Keratinocyte (primary cell): ENCODE results near the gene MYBPC3. TPM values are rescaled to one million over a fixed set of nuclear protein-coding genes. Genes with fewer than 3 reads are reported as not detected.

Source experiments
- DNase-seq: peaks from one replicate; pipeline ENCODE4 v3.0.0-alpha.2; 2011; ENCODE audit warnings: low read depth, missing footprints, low spot score
- FAIRE-seq: peaks from 2 replicates; lab custom pipeline; 2011; peaks lifted over from hg19 to GRCh38; lab: Jason Lieb, UNC
- H2AFZ ChIP-seq: 2 replicates; pipeline ENCODE4 v1.6.0; 2012; ENCODE audit warnings: low read length, control low read depth, inconsistent platforms; ENCODE audit not compliant: control insufficient read depth
- H3K27ac ChIP-seq: 2 replicates; pipeline ENCODE4 v1.5.1; 2011; ENCODE audit warnings: low read length; ENCODE audit not compliant: control insufficient read depth, insufficient read depth
- H3K27me3 ChIP-seq: 3 replicates; pipeline ENCODE4 v1.6.0; 2011; ENCODE audit warnings: low read length; ENCODE audit not compliant: control insufficient read depth, insufficient read depth; ENCODE audit errors: extremely low read depth
- H3K36me3 ChIP-seq, 2 experiments: 2 replicates in 1 of 2; 3 replicates in 1 of 2; pipeline ENCODE4 v1.5.1; 2011; ENCODE audit warnings: low read length in 2 of 2, mild to moderate bottlenecking in 1 of 2; ENCODE audit not compliant: control insufficient read depth in 2 of 2, insufficient read depth in 2 of 2; ENCODE audit errors: extremely low read depth in 1 of 2
- H3K4me1 ChIP-seq: 3 replicates; pipeline ENCODE4 v1.5.1; 2011; ENCODE audit warnings: low read length; ENCODE audit not compliant: control insufficient read depth, insufficient read depth; ENCODE audit errors: extremely low read depth
- H3K4me2 ChIP-seq: 3 replicates; pipeline ENCODE4 v1.6.0; 2011; ENCODE audit warnings: low read depth, low read length; ENCODE audit not compliant: control insufficient read depth, insufficient read depth; ENCODE audit errors: extremely low read depth
- H3K4me3 ChIP-seq, 3 experiments: fragments of 200-600 bp in 1 of 3; sonication (generic) in 1 of 3; 2 replicates in 2 of 3; 3 replicates in 1 of 3; pipeline ENCODE4 v1.5.1; 2011 to 2016; ENCODE audit warnings: low read length in 3 of 3, mild to moderate bottlenecking in 3 of 3, control low read depth in 2 of 3, inconsistent platforms in 1 of 3, low read depth in 1 of 3, mixed read lengths in 1 of 3, mixed run types in 1 of 3, moderate library complexity in 1 of 3; ENCODE audit not compliant: control insufficient read depth in 2 of 3, insufficient read depth in 2 of 3; ENCODE audit errors: extremely low read depth in 1 of 3
- H3K79me2 ChIP-seq: 2 replicates; pipeline ENCODE4 v1.6.0; 2012; ENCODE audit warnings: low read length; ENCODE audit not compliant: control insufficient read depth, insufficient read depth
- H3K9ac ChIP-seq: 3 replicates; pipeline ENCODE4 v1.6.0; 2011; ENCODE audit warnings: low read length; ENCODE audit not compliant: control insufficient read depth, insufficient read depth; ENCODE audit errors: extremely low read depth
- H3K9me1 ChIP-seq: 3 replicates; pipeline ENCODE4 v1.6.0; 2011; ENCODE audit warnings: low read length; ENCODE audit not compliant: control insufficient read depth, insufficient read depth; ENCODE audit errors: extremely low read depth
- H3K9me3 ChIP-seq: 2 replicates; pipeline ENCODE4 v1.5.1; 2012; ENCODE audit warnings: low read depth, low read length; ENCODE audit not compliant: control insufficient read depth
- H4K20me1 ChIP-seq: 3 replicates; pipeline ENCODE4 v1.6.0; 2011; ENCODE audit warnings: low read length; ENCODE audit not compliant: control insufficient read depth, insufficient read depth; ENCODE audit errors: extremely low read depth
- EZH2 ChIP-seq: IDR thresholded peaks from one replicate; pipeline ENCODE4 v1.6.1; 2012; ENCODE audit warnings: inconsistent platforms, mild to moderate bottlenecking, low read length, moderate library complexity
- dilution Hi-C: fragments of 300-500 bp; cut with MboI; formaldehyde crosslinking; loops from one replicate; pipeline ENCODE4 v1.7.0; 2020; ENCODE audit warnings: low sequenced_read_pairs; ENCODE audit not compliant: extremely low pct_ligation_motif_present
- polyA plus RNA-seq, 5 experiments: library from polyadenylated mRNA; depleted of rRNA in 3 of 5; stranded (reverse) in 3 of 5; stranded (forward) in 1 of 5; unstranded in 1 of 5; fragments of >200 nt; gene quantifications; 1 replicate in 1 of 5; 2 replicates in 3 of 5; 3 replicates in 1 of 5; pipeline versions ENCODE4 v1.2.1 to v1.2.3, GENCODE V29; 2011 to 2012; ENCODE audit warnings: missing spikeins in 2 of 5, low read depth in 1 of 5, low replicate concordance in 1 of 5
- TF ChIP-seq, protein P1 (sequence below), 3 experiments: IDR thresholded peaks in 1 of 3; conservative IDR thresholded peaks in 1 of 3; optimal IDR thresholded peaks in 1 of 3; 2 replicates in 2 of 3; 3 replicates in 1 of 3; pipeline versions ENCODE3 to v1.5.1; 2011; ENCODE audit warnings: low read length in 3 of 3, mild to moderate bottlenecking in 3 of 3, moderate library complexity in 2 of 3, control low read depth in 1 of 3, inconsistent platforms in 1 of 3; ENCODE audit not compliant: insufficient read depth in 2 of 3; ENCODE audit errors: extremely low read depth in 1 of 3

The MYBPC3 gene
- polyA plus RNA-seq, 1 donor (not counting 4 experiments of a cell fraction or from before 2014, with no cell fraction given), result not detected

DNA sequence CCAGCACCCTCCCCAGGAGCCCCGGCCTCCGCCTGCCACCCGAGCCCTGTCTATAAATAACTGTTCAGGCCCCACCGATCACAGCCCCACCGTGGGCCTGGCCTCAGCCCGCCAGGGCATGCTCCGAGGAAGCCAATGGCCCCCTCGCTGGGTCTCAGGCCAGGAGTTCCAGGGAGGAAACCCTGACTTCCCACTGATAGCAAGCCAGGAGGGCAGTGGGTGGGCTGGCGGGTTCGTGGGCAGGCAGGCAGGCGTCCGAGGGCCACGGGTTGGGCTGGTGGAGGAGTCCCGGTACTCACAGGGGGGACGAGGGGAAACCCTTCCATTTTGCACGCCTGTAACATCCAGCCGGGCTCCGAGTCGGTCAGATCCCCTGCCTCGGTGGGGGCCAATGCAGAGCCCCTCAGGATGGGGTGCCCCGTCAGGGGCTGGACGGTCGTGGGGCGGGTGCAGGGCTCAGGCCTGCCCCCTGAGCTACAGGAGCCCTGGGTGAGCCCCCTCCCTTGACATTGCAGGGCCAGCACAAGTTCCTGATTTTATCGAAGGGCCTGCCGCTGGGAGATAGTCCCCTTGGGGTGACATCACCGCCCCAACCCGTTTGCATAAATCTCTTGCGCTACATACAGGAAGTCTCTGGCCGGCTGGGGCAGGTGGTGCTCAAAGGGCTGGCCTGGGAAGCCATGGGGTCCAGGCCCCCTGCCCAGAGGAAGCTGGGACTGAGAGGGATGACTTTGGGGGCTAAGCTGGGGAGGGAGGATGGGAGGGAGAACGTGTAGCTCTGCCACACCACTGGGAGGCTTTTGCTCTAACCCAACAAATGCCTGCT is 25.7 kb upstream of the MYBPC3 start, which contains the start of gene SPI1:
Gene SPI1 (minus strand): TSS at position 538 of the 826 bp plus-strand sequence. CDS start 194 bp downstream, at position 344.
- no peaks in the 10 kb centered on the region for H3K27me3 ChIP-seq
- no peak within 1 kb of the TSS for H3K27ac ChIP-seq
- H3K9ac ChIP-seq, result no peak within 1 kb of the TSS
- no peaks in the 10 kb centered on the region for H3K9me1 ChIP-seq
- no peak within 1 kb of the TSS for H3K4me3 ChIP-seq
- dilution Hi-C loops, result no loop called here
- no peak within 1 kb of the TSS for H3K4me2 ChIP-seq
- DNase-seq (no peak), FAIRE-seq (no peak)
- H3K9me3 ChIP-seq, result no peaks in the 10 kb centered on the region
- no peaks in the 10 kb centered on the region for H3K79me2 ChIP-seq
- H4K20me1 ChIP-seq, result no peaks in the 10 kb centered on the region
- peaks cover 6% of the 10 kb centered on the region for H3K4me1 ChIP-seq
- no peaks in the 10 kb centered on the region for H3K36me3 ChIP-seq
- H2AFZ ChIP-seq, result no peak within 1 kb of the TSS
- TF ChIP-seq, protein P1, sequence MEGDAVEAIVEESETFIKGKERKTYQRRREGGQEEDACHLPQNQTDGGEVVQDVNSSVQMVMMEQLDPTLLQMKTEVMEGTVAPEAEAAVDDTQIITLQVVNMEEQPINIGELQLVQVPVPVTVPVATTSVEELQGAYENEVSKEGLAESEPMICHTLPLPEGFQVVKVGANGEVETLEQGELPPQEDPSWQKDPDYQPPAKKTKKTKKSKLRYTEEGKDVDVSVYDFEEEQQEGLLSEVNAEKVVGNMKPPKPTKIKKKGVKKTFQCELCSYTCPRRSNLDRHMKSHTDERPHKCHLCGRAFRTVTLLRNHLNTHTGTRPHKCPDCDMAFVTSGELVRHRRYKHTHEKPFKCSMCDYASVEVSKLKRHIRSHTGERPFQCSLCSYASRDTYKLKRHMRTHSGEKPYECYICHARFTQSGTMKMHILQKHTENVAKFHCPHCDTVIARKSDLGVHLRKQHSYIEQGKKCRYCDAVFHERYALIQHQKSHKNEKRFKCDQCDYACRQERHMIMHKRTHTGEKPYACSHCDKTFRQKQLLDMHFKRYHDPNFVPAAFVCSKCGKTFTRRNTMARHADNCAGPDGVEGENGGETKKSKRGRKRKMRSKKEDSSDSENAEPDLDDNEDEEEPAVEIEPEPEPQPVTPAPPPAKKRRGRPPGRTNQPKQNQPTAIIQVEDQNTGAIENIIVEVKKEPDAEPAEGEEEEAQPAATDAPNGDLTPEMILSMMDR (optimal IDR thresholded peaks at IDR 0.05 in 1 of 3, IDR thresholded peaks at IDR 0.05 in 1 of 3, conservative IDR thresholded peaks at IDR 0.05 in 1 of 3; ENCODE audit: extremely low read depth in 1 of 3, insufficient read depth in 2 of 3, low read length in 3 of 3), result no peak
- no peak for TF ChIP-seq EZH2

DNA sequence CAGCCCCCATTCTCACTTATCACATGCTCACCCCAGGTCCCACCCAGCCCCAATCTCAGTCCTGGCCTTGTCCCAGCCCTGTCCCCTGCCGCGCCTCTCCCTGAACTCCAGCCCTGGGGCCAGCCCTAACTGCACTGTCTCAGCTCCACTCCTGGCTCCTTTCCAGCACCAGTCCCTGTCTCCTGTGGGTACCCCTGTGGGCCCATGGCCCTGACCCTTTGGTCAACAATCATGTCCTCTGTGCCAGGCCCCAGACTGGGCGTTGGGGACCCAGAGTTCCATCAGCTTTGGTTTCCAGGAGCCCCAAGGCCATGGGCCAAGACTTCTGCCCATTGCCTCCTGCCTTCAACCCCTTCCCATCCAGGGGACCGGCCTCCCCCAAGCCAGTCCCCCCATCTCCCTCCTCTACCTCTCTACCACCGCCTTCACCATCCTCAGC is 25.1 kb upstream of the MYBPC3 start:
- no peak overlapping the region for H3K4me3 ChIP-seq
- TF ChIP-seq, protein P1 (optimal IDR thresholded peaks at IDR 0.05 in 1 of 3, IDR thresholded peaks at IDR 0.05 in 1 of 3, conservative IDR thresholded peaks at IDR 0.05 in 1 of 3; ENCODE audit: extremely low read depth in 1 of 3, insufficient read depth in 2 of 3, low read length in 3 of 3), result no peak
- TF ChIP-seq EZH2, result no peak

More for the DNA sequence above, 25.1 kb upstream of the MYBPC3 start:
- Histone ChIP-seq H3K9ac (no peak overlapping the region), H2AFZ (no peak overlapping the region), H3K9me1 (no peaks in the 10 kb centered on the region), H3K9me3 (no peaks in the 10 kb centered on the region), H3K4me2 (no peak overlapping the region), H3K36me3 (no peaks in the 10 kb centered on the region), H3K4me1 (peaks cover 6% of the 10 kb centered on the region), H3K79me2 (no peaks in the 10 kb centered on the region), H3K27me3 (no peaks in the 10 kb centered on the region), H3K27ac (no peak overlapping the region), H4K20me1 (no peaks in the 10 kb centered on the region)
- FAIRE-seq (no peak), DNase-seq (no peak)
- dilution Hi-C loops, result no loop called here
